Activated T-helper 17 cell treated with anti-CD3 and anti-CD28 coated beads, Interleukin-2, amount 50 U/mL, for 72 hours (primary cell): ENCODE measurements around the gene TANC1. TPM values are rescaled to one million over a fixed set of nuclear protein-coding genes. Genes with fewer than 3 reads are reported as not detected.

Experiments
- ATAC-seq: fragments of 150-1000 bp; cut with Tn5 transposase; replicated peaks from 2 replicates; pipeline ENCODE4 v1.10.0; 2021; ENCODE audit warnings: mild to moderate bottlenecking, moderate library complexity
- H3K27ac Mint-ChIP-seq: one replicate; pipeline ENCODE4 v1.8.0; 2022; ENCODE audit warnings: mixed read lengths
- H3K27me3 Mint-ChIP-seq: one replicate; pipeline ENCODE4 v1.8.0; 2022; ENCODE audit warnings: mixed read lengths
- H3K36me3 Mint-ChIP-seq: one replicate; pipeline ENCODE4 v1.8.0; 2022; ENCODE audit warnings: low read depth, mild to moderate bottlenecking, mixed read lengths
- H3K4me1 Mint-ChIP-seq: one replicate; pipeline ENCODE4 v1.8.0; 2022; ENCODE audit warnings: mixed read lengths
- H3K4me3 Mint-ChIP-seq: one replicate; pipeline ENCODE4 v1.8.0; 2022; ENCODE audit warnings: mild to moderate bottlenecking, mixed read lengths
- H3K9me3 Mint-ChIP-seq: one replicate; pipeline ENCODE4 v1.8.0; 2022; ENCODE audit warnings: mixed read lengths
- total RNA-seq, 2 donors: library from RNA; stranded (reverse); gene quantifications; one replicate each; pipeline ENCODE4 v1.2.3, GENCODE V29; 2022

The TANC1 gene
- total RNA-seq, 2 donors from 2014 or later = 1.4 to 1.7 TPM

DNA sequence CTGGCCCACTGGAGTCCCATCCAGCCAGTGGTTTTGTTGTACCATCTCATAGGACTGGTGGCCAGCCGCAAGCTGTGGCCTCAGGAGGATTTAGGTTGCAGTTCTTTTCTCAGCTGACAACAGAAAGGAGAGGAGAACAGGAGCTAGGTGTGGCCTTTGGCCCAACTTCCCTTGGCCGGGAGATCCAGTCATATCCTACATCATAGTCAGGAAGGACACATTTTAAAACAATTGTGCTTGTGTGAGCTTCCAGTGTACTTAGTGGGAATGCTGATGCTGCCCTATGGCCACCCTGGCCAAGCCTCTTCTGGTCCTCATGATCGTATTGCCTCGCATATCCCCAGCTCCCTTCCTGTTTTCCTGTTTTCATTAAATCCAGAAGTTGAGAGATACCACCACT is 220.0 kb downstream of the TANC1 start:
- no peaks in the 10 kb centered on the region for H3K36me3 Mint-ChIP-seq
- no peak overlapping the region for H3K4me3 Mint-ChIP-seq
- H3K27ac Mint-ChIP-seq = no peak overlapping the region
- no peaks in the 10 kb centered on the region for H3K9me3 Mint-ChIP-seq
- no peaks in the 10 kb centered on the region for H3K4me1 Mint-ChIP-seq
- H3K27me3 Mint-ChIP-seq = no peaks in the 10 kb centered on the region
- ATAC-seq = no peak

DNA sequence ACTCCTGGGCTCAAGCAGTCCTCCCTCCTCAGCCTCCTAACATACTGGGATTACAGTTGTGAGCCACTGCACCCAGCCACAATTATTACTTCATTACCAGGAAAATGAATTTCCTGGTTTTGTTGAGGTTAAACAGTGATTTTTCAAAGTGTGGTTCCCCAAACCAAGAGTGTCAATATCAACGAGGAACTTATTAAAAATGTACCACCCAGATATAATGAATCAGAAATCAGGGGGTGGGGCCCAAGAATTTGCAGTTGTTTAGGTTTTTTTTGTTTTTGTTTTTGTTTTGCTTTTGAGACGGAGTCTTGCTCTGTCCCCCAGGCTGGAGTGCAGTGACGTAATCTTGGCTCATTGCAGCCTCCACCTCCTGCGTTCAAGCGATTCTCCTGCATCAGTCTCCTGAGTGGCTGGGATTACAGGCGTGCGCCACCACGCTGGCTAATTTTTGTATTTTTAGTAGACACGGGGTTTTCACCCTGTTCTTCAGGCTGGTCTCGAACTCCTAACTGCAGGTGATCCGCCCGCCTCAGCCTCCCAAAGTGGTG is 224.0 kb downstream of the TANC1 start:
- ATAC-seq = no peak
- Mint-ChIP-seq H3K27ac (no peak overlapping the region), H3K36me3 (no peaks in the 10 kb centered on the region), H3K27me3 (no peaks in the 10 kb centered on the region), H3K4me3 (no peak overlapping the region), H3K9me3 (no peaks in the 10 kb centered on the region), H3K4me1 (no peaks in the 10 kb centered on the region)

DNA sequence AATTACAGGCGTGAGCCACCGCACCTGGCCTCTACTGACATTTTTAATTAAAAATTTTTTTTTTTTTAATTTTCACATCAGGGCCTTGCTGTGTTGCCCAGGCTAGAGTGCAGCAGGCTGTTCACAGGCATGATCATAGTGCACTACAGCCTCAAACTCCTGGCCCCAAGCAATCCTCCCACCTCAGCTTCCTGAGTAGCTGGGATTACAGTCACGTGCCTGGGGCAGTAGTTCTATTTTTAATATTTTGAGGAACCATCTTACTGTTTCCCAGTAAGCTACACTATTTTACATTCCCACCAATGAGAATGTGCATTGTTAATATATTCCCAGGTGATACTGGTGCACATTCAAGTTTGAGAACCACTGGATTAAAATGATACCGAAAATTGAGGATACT is 225.4 kb downstream of the TANC1 start:
- H3K36me3 Mint-ChIP-seq = no peaks in the 10 kb centered on the region
- no peak overlapping the region for H3K27ac Mint-ChIP-seq
- H3K4me1 Mint-ChIP-seq = no peaks in the 10 kb centered on the region
- no peaks in the 10 kb centered on the region for H3K9me3 Mint-ChIP-seq
- no peak for ATAC-seq
- no peak overlapping the region for H3K4me3 Mint-ChIP-seq
- no peaks in the 10 kb centered on the region for H3K27me3 Mint-ChIP-seq

DNA sequence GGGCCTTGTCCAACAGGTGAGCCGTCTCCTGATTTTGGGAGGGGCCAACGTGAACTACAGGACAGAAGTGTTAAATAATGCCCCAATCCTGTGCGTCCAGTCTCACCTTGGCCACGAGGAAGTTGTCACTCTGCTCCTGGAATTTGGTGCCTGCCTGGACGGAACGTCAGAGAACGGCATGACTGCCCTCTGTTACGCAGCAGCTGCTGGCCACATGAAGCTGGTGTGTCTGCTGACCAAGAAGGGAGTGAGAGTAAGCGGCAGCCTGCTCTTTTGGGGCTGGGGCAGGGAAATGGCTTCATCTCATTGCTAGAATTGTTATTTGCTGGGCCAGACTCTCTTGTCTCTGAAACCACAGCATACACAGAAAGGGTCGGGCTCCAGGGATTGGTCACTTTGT is 225.8 kb downstream of the TANC1 start:
- Mint-ChIP-seq H3K9me3 (no peaks in the 10 kb centered on the region), H3K36me3 (no peaks in the 10 kb centered on the region)

DNA sequence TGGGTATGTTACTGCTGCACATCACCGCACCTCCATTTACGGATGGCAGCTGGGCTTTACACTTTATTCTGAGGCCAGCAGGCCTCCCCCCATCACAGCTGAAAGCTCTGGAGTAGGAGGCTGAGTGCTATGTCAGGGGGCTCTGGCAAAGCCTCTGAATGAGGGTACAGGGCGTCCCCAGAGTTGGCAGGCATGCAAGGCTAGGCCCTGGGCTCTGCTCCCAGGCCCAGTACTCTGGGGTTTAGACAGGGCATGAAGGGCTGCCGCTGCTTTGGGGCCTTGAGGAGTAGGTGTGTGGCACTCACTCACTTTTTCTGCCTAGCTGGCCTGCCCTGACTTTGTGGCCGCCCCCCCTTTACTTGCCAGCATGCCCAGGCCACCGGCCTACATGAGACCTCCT is 227.3 kb downstream of the TANC1 start:
- no peaks in the 10 kb centered on the region for H3K36me3 Mint-ChIP-seq
- no peak for ATAC-seq
- no peaks in the 10 kb centered on the region for H3K9me3 Mint-ChIP-seq
- H3K4me1 Mint-ChIP-seq = peaks cover under 1% of the 10 kb centered on the region
- H3K4me3 Mint-ChIP-seq = no peak overlapping the region
- no peak overlapping the region for H3K27ac Mint-ChIP-seq
- no peaks in the 10 kb centered on the region for H3K27me3 Mint-ChIP-seq

More for the DNA sequence above, 225.8 kb downstream of the TANC1 start:
- Mint-ChIP-seq H3K4me3 (no peak overlapping the region), H3K27ac (no peak overlapping the region), H3K27me3 (no peaks in the 10 kb centered on the region), H3K4me1 (no peaks in the 10 kb centered on the region)
- no peak for ATAC-seq

DNA sequence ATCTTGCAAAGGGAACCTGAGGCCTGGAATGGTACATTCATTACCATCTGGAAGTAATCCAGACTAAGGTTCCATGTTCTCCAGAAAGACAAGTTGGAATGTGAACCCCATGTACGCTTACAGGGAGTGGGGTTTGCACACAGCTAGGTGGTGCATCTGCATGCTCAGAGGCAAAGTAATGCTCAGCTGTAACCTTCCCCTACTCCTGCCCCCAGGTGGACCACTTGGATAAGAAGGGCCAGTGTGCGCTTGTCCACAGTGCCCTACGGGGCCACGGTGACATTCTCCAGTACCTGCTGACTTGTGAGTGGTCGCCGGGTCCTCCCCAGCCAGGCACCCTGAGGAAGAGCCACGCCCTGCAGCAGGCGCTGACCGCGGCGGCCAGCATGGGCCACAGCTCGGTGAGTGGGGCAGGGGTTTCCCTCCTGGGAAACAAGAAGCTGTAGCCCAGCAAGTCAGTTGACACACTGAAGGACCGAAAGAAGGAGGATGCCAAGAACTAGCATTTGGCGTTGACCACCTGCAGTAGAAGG is 228.0 kb downstream of the TANC1 start:
- H3K4me3 Mint-ChIP-seq = no peak overlapping the region
- no peak for ATAC-seq
- H3K9me3 Mint-ChIP-seq = no peaks in the 10 kb centered on the region
- no peaks in the 10 kb centered on the region for H3K27me3 Mint-ChIP-seq
- peaks cover 8% of the 10 kb centered on the region for H3K4me1 Mint-ChIP-seq
- H3K27ac Mint-ChIP-seq = no peak overlapping the region
- no peaks in the 10 kb centered on the region for H3K36me3 Mint-ChIP-seq

DNA sequence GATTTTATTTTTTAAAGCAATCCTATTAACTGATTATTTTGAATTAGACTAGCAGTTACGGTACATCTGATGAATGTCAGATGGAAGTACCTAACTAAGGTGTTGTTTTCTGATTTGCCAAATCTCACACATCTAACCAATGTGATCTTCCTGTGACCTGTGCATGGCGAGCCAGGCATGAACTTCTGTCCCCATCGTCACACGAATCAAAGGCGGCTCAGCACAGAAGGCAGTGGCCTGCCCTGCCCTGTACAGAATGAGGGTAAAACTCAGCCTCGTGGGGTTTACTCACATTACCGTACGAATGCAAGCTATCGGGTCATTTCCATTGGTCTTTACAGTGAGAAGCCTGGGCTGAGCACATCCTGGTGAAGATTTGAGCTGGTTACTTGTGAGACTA is 230.8 kb downstream of the TANC1 start:
- Mint-ChIP-seq H3K36me3 (no peaks in the 10 kb centered on the region), H3K27me3 (no peaks in the 10 kb centered on the region), H3K9me3 (no peaks in the 10 kb centered on the region), H3K4me1 (peaks cover 10% of the 10 kb centered on the region), H3K4me3 (no peak overlapping the region), H3K27ac (no peak overlapping the region)
- ATAC-seq = no peak

DNA sequence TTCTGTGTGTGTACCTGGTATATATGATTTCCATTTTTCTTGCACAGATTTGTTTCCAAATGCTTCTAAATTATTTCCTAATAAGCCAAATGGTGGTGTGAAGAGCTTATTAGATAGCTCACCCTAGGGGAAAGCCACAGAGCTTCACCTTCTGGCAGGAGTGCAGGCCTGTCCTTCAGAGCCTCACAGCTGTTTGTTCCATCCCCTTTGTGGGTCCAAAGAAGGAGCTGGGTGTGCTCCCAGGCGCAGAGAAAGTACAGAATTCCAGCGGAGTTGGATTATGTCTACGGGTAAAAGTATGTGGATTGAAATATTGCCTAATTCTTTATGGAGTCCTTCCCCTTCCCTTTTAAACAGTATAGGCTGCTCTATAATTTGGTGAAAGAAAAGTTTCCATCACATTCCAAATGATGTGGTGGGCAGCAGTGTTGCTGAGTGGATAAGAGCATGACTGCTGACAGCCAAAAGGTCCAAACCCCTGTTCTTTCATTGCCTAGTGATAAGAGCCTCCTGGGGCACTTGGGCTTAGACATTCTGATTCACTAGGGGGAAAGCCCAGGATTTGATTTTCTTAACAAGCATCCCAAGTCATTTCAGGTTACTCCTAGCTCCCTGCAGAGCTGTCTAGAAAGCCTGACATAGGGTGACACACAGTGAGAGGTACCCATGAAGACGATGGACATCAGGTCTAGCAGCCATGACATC is 231.5 kb downstream of the TANC1 start:
- H3K9me3 Mint-ChIP-seq = no peaks in the 10 kb centered on the region
- no peak for ATAC-seq
- H3K4me3 Mint-ChIP-seq = no peak overlapping the region
- H3K27ac Mint-ChIP-seq = no peak overlapping the region
- H3K27me3 Mint-ChIP-seq = no peaks in the 10 kb centered on the region
- no peaks in the 10 kb centered on the region for H3K36me3 Mint-ChIP-seq
- H3K4me1 Mint-ChIP-seq = peaks cover 10% of the 10 kb centered on the region

DNA sequence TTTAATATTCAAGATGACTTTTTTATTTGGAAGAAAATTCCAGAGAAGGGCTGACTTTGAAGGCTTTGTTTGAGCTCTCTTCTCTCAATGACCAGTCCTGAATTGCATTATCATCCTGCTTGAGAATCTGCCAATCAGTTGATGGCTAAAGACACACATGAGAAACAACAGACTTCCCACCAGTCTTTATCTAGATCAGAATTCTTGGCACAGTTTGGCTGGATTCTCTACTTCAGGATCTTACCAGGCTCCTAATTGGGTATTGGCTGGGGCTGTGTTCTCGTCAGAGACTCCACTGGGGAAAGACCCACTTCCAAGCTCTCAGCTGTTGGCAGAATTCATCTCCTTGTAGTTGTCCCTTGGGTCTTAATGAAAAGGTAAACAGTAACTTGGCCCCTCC is 232.1 kb downstream of the TANC1 start:
- Mint-ChIP-seq H3K36me3 (no peaks in the 10 kb centered on the region), H3K27me3 (no peaks in the 10 kb centered on the region), H3K4me1 (peaks cover 10% of the 10 kb centered on the region), H3K4me3 (no peak overlapping the region), H3K9me3 (no peaks in the 10 kb centered on the region), H3K27ac (peak overlapping the region; percentile 20)
- ATAC-seq = no peak

DNA sequence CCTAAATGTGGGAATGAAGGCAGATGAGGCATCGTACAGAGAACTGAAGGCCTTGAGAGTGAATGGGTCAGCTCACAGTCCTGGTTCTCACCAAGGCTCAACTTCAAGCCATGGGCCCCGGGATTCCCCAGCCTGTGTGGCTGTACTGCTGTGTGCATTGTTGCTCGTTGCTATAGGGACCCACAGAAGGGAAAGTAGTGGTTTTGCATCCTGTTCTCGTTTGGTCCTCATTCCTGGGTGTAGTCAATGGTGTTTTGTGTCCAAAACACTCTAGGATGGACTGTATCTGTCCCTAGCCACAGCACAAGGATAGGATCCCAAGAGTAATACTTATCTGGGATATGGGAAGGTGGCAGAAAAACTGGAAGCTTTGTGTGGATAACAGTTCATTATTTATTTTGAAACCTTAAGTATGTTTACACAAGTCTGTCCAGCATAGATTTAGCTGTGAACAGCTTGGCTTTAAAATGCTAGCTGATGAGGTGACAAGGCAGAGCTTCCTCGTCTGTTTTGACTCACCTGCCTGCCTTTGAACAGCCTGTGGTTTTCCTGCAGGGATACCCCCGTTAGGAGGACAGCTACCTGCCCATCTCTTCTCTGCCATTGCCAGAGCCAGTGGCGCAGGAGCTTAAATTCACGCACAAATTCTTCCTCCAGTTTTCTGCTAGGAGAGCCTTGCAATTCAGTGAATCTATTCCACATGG is 233.1 kb downstream of the TANC1 start:
- H3K9me3 Mint-ChIP-seq = no peaks in the 10 kb centered on the region
- H3K27ac Mint-ChIP-seq = peak overlapping the region; percentile 20
- H3K4me3 Mint-ChIP-seq = no peak overlapping the region
- H3K27me3 Mint-ChIP-seq = no peaks in the 10 kb centered on the region
- no peaks in the 10 kb centered on the region for H3K36me3 Mint-ChIP-seq
- H3K4me1 Mint-ChIP-seq = peaks cover 10% of the 10 kb centered on the region
- ATAC-seq = peak; percentile 84

DNA sequence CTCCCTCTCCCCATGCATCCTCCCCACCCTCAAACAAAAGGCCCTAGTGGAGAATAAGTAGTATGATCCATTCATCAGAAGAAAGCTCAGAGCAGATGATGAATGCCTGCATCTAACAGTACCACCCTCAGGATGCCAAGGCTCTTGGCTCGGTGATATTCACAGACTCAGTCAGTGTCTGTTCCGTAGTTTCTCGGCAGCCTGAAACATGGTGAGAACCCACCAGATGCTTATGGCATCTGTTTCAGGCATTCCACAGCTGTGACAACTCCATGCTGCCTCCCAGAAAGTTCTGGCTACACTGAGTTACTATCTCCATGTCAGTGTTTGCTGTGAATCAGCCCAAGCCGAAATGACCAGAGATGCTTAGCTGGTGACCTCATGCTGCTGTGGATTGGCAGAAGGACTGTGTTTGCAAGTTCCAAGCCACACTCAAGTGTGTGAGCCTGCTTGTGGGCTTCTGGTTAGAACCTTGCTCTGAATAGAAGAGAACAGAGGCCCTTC is 234.2 kb downstream of the TANC1 start:
- no peak for ATAC-seq
- Mint-ChIP-seq H3K4me3 (no peak overlapping the region), H3K4me1 (peaks cover 10% of the 10 kb centered on the region)

DNA sequence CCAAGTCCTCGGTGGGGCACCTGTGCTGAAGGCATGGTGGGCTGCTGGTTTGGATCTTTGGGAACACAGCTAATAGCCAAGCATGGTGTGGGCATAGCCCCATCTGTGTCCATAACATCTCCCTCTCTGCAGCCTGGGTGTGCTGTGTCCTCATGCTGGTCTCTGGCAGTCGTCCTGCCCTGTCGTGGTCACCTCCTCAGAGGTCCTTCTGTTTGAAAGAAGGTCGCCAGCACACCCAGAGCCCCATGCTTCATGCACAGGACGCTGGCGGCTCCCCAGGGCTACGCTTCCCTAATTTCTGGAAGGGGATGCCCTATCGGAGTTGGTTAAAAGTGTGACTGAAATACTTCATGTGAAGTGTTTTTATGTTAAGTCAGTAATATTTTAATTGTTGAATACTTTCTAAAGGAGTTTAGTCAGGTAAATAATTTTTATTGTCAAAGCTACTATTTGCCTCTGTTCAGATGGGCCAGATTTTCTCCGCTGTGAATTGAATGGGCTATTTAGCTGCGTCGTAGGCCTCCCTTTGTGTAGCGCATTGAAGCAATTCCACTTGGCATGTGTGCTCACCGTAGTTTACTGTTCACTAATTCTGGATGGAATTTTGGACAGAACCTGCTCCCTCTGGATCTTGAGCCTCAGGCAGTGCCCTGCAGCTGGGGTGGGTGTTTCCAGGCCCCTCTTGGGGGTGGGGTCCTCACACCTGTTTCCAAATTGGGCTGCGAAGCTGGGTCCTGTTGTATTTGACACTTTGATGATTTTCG is 236.1 kb downstream of the TANC1 start:
- Mint-ChIP-seq H3K27me3 (no peaks in the 10 kb centered on the region), H3K27ac (no peak overlapping the region), H3K4me3 (no peak overlapping the region), H3K9me3 (no peaks in the 10 kb centered on the region), H3K4me1 (peaks cover 14% of the 10 kb centered on the region), H3K36me3 (no peaks in the 10 kb centered on the region)
- no peak for ATAC-seq

More for the DNA sequence above, 234.2 kb downstream of the TANC1 start:
- Mint-ChIP-seq H3K9me3 (no peaks in the 10 kb centered on the region), H3K27ac (no peak overlapping the region), H3K36me3 (no peaks in the 10 kb centered on the region), H3K27me3 (no peaks in the 10 kb centered on the region)

DNA sequence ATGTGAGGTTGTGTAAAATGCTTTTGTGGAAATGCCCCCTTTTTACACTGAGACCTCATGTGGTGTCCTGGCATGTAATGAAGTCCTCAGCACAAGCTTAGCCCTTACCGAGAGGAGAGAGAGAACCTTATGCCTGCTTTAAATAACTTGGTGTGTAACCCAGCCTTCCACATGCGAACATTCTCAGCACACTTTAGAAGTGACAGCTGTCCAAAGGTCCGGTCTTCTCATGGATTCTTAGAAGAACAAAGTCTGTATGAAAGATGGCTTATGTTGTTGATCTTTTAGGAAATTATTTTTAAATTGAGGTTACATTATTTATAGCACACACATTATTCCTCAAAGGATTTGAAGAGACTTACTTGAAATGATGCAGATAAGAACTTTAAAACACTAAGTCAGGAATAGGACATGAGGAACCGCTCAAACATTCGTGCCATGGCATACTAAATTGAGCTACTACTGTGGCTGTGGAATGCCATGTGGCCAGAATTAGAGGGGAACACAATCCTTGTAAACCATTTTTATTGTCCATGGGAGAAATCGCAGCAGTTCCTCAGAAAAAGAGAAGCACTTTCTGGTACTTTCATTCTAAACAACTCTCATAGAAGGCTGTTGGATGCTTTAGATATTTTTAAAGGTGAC is 238.4 kb downstream of the TANC1 start:
- Mint-ChIP-seq H3K27me3 (no peaks in the 10 kb centered on the region), H3K4me1 (peaks cover 12% of the 10 kb centered on the region), H3K27ac (no peak overlapping the region), H3K9me3 (no peaks in the 10 kb centered on the region), H3K36me3 (no peaks in the 10 kb centered on the region), H3K4me3 (no peak overlapping the region)
- ATAC-seq = no peak

DNA sequence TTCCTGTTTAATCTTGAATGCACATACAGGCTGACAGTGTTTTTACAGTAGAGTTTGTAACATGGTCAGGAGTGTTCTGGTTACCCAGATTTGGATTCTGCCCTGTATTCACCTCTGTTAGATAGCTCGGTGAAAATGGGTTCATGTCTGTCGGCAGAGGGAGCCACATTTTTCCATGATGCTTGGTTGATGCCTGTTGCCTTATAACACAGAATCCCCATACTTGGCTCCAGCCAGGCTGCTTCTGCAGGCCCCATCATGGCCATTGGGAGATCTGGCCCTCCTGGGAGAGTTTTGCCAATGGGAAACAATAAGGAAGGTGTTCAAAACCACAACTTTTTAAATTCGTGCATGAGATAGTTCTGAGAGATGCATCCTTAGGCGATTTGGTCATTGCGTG is 240.0 kb downstream of the TANC1 start:
- no peaks in the 10 kb centered on the region for H3K36me3 Mint-ChIP-seq
- no peak overlapping the region for H3K4me3 Mint-ChIP-seq
- H3K27me3 Mint-ChIP-seq = no peaks in the 10 kb centered on the region
- no peaks in the 10 kb centered on the region for H3K9me3 Mint-ChIP-seq
- H3K27ac Mint-ChIP-seq = no peak overlapping the region
- ATAC-seq = no peak
- peaks cover 12% of the 10 kb centered on the region for H3K4me1 Mint-ChIP-seq
